Esophagus squamous epithelium (tissue), 4 donors: ENCODE results near the gene PANK4.

Experiments used
- CTCF ChIP-seq, 6 experiments: fragments of 450-650 bp in 4 of 6; fragments of 200-600 bp in 2 of 6; sonication (generic) in 2 of 6; IDR thresholded peaks; one replicate each; pipeline ENCODE4 v1.5.1; 2016 to 2019; ENCODE audit warnings: antibody characterized with exemption in 6 of 6, mild to moderate bottlenecking in 4 of 6, moderate library complexity in 4 of 6
- POLR2A ChIP-seq, 4 donors: fragments of 450-650 bp; IDR thresholded peaks; one replicate each; pipeline ENCODE4 v1.6.1; 2017; ENCODE audit warnings: antibody characterized with exemption in 4 of 4, mild to moderate bottlenecking in 4 of 4, moderate library complexity in 3 of 4

DNA sequence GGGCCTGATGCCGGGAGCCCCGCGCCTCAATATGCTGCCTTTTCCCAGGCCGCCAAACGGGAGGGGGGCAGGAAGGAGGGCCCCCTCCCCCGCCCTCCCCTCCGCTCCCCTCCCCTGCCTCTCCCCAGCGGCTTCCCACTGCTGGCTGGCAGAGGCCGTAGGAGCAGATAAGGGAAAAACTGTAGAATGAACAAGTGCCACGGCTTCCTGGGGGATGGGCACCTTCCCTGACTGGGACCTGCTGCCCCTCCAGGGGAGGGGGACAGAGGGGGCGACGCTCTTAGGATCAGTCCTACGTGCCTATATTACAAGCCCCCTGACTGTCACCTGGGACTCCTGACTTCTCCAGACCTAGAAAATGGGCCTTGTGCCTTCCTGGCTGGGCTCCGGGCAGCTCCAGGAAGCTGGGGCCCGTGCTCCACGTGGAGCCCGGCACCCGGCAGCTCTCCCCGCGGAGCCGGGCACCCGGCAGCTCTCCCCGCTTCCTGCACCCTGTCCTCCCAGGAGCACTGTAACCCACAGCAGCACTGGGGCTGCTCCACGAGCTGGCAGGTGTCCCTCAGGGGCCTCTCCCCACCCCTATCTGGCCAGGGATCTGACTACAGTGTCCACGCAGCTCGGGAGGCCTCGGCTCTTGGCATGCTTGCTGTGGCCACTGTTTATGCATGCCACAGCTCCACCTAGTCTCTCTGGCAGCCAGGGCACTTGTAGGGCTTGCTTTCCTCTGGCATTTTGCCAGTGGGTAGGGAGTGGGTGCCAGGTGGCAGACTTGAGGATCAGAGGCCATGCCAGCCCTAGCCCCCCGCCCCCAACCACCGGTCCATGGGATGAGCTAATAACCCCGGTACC, 4.3 kb upstream of the PANK4 start:
- TF ChIP-seq CTCF (IDR thresholded peaks at IDR 0.05) (no peak), POLR2A (IDR thresholded peaks at IDR 0.05) (no peak)
